Neutrophil (primary cell): Measurements from ENCODE around the gene ZNF101.

Experiments
- H3K27ac ChIP-seq: fragments of 200-600 bp; sonication (generic); 2 replicates; pipeline ENCODE4 v1.5.1; 2016; ENCODE audit warnings: mild to moderate bottlenecking, moderate library complexity
- H3K27me3 ChIP-seq: fragments of 200-600 bp; sonication (generic); 2 replicates; pipeline ENCODE4 v1.6.0; 2016; ENCODE audit warnings: mild to moderate bottlenecking
- H3K36me3 ChIP-seq: fragments of 200-600 bp; sonication (generic); 2 replicates; pipeline ENCODE4 v1.5.1; 2017
- H3K4me1 ChIP-seq, 2 experiments: fragments of 200-600 bp in 1 of 2; sonication (generic) in 1 of 2; 1 replicate in 1 of 2; 2 replicates in 1 of 2; pipeline versions ENCODE4 v1.5.1 to v1.6.1; 2013 to 2016; ENCODE audit warnings: low read depth in 1 of 2, low read length in 1 of 2, mild to moderate bottlenecking in 1 of 2, moderate library complexity in 1 of 2; ENCODE audit not compliant: control insufficient read depth in 1 of 2, insufficient read depth in 1 of 2
- H3K4me3 ChIP-seq, 2 experiments: fragments of 200-600 bp in 1 of 2; sonication (generic) in 1 of 2; 1 replicate in 1 of 2; 2 replicates in 1 of 2; pipeline ENCODE4 v1.5.1; 2013 to 2016; ENCODE audit warnings: low read depth in 1 of 2, low read length in 1 of 2, mild to moderate bottlenecking in 1 of 2, moderate library complexity in 1 of 2
- H3K9me3 ChIP-seq: fragments of 200-600 bp; sonication (generic); 2 replicates; pipeline ENCODE4 v1.5.1; 2016
- CTCF ChIP-seq: fragments of 200-600 bp; sonication (generic); IDR thresholded peaks from 2 replicates; pipeline ENCODE4 v1.5.1; 2016; ENCODE audit warnings: antibody characterized with exemption

ZNF101 gene

GRCh38 chr19:19704836-19705235 lies 36.2 kb downstream of the ZNF101 start:
- TF ChIP-seq CTCF, result no peak
- Histone ChIP-seq H3K27ac (no peak overlapping the region), H3K4me1 (no peaks in the 10 kb centered on the region), H3K27me3 (no peaks in the 10 kb centered on the region), H3K9me3 (peaks cover 24% of the 10 kb centered on the region), H3K4me3 (no peak overlapping the region), H3K36me3 (no peaks in the 10 kb centered on the region)

GRCh38 chr19:19710506-19710905 lies 41.9 kb downstream of the ZNF101 start:
- Histone ChIP-seq H3K27me3 (no peaks in the 10 kb centered on the region), H3K36me3 (peaks cover 11% of the 10 kb centered on the region), H3K4me1 (no peaks in the 10 kb centered on the region), H3K9me3 (peaks cover 74% of the 10 kb centered on the region), H3K4me3 (no peak overlapping the region), H3K27ac (no peak overlapping the region)
- no peak for TF ChIP-seq CTCF

GRCh38 chr19:19711306-19711933 lies 42.8 kb downstream of the ZNF101 start:
- peaks cover 83% of the 10 kb centered on the region for H3K9me3 ChIP-seq
- H3K27me3 ChIP-seq, result no peaks in the 10 kb centered on the region
- no peak overlapping the region for H3K4me3 ChIP-seq
- H3K36me3 ChIP-seq, result peaks cover 11% of the 10 kb centered on the region
- no peak for TF ChIP-seq CTCF
- H3K27ac ChIP-seq, result no peak overlapping the region
- H3K4me1 ChIP-seq, result no peaks in the 10 kb centered on the region

- Histone ChIP-seq H3K27ac (no peak overlapping the region), H3K36me3 (peaks cover 11% of the 10 kb centered on the region), H3K4me3 (no peak overlapping the region), H3K9me3 (peaks cover 86% of the 10 kb centered on the region), H3K4me1 (no peaks in the 10 kb centered on the region), H3K27me3 (no peaks in the 10 kb centered on the region)
- no peak for TF ChIP-seq CTCF
Measured at GRCh38 chr19:19711934-19712828, 43.5 kb downstream of the ZNF101 start.

GRCh38 chr19:19719798-19720197 lies 51.2 kb downstream of the ZNF101 start:
- no peaks in the 10 kb centered on the region for H3K4me1 ChIP-seq
- no peaks in the 10 kb centered on the region for H3K27me3 ChIP-seq
- H3K4me3 ChIP-seq, result no peak overlapping the region
- no peak for TF ChIP-seq CTCF
- H3K36me3 ChIP-seq, result no peaks in the 10 kb centered on the region
- H3K9me3 ChIP-seq, result peaks cover 42% of the 10 kb centered on the region
- H3K27ac ChIP-seq, result no peak overlapping the region
